Measurements from ENCODE around the gene HNF1B.

HNF1B gene

DNA sequence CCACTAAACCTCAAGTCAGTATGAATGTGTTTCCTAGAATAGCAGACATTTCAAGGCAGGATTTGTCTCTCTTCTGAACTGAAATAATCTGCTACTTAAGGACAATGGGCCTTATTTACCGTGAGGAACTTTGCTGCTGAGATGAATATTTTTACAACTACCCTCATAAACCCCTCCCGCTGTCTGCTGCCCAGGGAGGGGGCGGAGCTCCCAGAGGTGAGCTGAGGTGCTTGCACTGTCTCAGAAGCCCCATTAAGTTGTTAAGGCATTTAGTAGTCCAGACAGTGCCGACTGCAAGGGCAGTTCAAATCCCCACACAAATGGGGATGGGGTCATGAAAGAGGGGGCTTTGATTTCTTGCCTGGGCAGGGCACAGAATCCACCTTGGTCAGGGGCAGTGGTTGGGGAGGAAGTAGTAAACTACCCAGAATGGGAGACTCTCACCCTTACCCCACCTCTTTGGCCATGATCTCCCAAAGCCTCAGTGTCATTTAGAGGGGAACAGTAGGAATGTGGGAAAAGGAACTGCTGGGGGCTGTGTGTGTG, 19.2 kb downstream of the HNF1B start:
- no peak for DNase-seq
- Histone ChIP-seq H2AFZ (ENCODE audit: low read length) (no peak overlapping the region), H3K27ac (ENCODE audit: low read length) (no peak overlapping the region), H3K4me2 (ENCODE audit: low read depth, low read length) (no peak overlapping the region), H3K4me3 (ENCODE audit: low read length) (no peak overlapping the region), H3K9ac (ENCODE audit: low read length) (no peak overlapping the region), H3K79me2 (ENCODE audit: low read length) (no peaks in the 10 kb centered on the region), H3K36me3 (replicated peaks; ENCODE audit: insufficient read depth, low read length) (no peaks in the 10 kb centered on the region), H3K4me1 (ENCODE audit: low read length) (no peaks in the 10 kb centered on the region), H3K9me3 (replicated peaks; ENCODE audit: insufficient read depth, low read length) (no peaks in the 10 kb centered on the region), H4K20me1 (ENCODE audit: insufficient read depth, low read length) (no peaks in the 10 kb centered on the region), H3K27me3 (replicated peaks; ENCODE audit: insufficient read depth, low read length) (no peaks in the 10 kb centered on the region), H3F3A (ENCODE audit: insufficient read depth, low read length) (no peaks in the 10 kb centered on the region), H3K9me2 (replicated peaks; ENCODE audit: insufficient read depth, low read length) (no peaks in the 10 kb centered on the region)
- TF ChIP-seq EZH2 (optimal IDR thresholded peaks at IDR 0.05; ENCODE audit: low read depth, low read length) (no peak), EZH2phosphoT487 (IDR thresholded peaks at IDR 0.05; ENCODE audit: low read length) (no peak)
- TF ChIP-seq, protein P1, sequence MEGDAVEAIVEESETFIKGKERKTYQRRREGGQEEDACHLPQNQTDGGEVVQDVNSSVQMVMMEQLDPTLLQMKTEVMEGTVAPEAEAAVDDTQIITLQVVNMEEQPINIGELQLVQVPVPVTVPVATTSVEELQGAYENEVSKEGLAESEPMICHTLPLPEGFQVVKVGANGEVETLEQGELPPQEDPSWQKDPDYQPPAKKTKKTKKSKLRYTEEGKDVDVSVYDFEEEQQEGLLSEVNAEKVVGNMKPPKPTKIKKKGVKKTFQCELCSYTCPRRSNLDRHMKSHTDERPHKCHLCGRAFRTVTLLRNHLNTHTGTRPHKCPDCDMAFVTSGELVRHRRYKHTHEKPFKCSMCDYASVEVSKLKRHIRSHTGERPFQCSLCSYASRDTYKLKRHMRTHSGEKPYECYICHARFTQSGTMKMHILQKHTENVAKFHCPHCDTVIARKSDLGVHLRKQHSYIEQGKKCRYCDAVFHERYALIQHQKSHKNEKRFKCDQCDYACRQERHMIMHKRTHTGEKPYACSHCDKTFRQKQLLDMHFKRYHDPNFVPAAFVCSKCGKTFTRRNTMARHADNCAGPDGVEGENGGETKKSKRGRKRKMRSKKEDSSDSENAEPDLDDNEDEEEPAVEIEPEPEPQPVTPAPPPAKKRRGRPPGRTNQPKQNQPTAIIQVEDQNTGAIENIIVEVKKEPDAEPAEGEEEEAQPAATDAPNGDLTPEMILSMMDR (IDR thresholded peaks at IDR 0.05; ENCODE audit: low read length), result no peak

DNA sequence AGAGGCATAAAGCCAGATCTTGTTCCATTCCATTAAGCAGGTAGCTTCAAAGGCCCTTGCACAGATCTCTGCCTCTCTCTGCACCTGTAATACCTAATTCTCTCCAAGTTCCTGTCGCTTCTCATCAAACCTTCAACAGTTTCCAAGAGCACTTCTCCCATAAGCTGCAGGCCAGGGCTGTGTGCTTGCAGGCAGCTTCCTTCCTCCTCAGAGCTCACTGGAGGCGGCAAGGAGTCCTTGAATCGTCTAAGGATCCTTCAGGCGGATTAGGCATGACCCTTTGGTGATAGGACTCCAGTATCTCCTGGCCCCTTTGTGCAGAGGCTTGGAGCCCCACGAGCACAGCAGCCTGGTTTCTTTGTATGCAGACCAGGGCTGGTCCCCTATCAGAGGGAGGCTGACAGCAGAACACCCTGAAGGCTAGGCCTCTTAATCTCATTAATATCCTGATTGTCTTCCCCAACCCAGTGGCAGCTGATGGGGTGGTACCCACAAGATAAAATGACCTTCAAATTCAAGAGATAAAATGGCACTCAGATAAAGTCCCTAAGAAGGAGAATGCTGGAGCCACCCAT, 19.8 kb downstream of the HNF1B start:
- no peaks in the 10 kb centered on the region for H4K20me1 ChIP-seq (ENCODE audit: insufficient read depth, low read length)
- no peak for TF ChIP-seq EZH2phosphoT487 (IDR thresholded peaks at IDR 0.05; ENCODE audit: low read length)
- H3K9me3 ChIP-seq (replicated peaks; ENCODE audit: insufficient read depth, low read length), result no peaks in the 10 kb centered on the region
- no peak overlapping the region for H3K27ac ChIP-seq (ENCODE audit: low read length)
- H2AFZ ChIP-seq (ENCODE audit: low read length), result no peak overlapping the region
- no peaks in the 10 kb centered on the region for H3K9me2 ChIP-seq (replicated peaks; ENCODE audit: insufficient read depth, low read length)
- no peaks in the 10 kb centered on the region for H3K36me3 ChIP-seq (replicated peaks; ENCODE audit: insufficient read depth, low read length)
- no peaks in the 10 kb centered on the region for H3F3A ChIP-seq (ENCODE audit: insufficient read depth, low read length)
- H3K9ac ChIP-seq (ENCODE audit: low read length), result no peak overlapping the region
- no peak for DNase-seq
- no peak overlapping the region for H3K4me3 ChIP-seq (ENCODE audit: low read length)
- H3K4me1 ChIP-seq (ENCODE audit: low read length), result no peaks in the 10 kb centered on the region
- no peak overlapping the region for H3K4me2 ChIP-seq (ENCODE audit: low read depth, low read length)
- no peaks in the 10 kb centered on the region for H3K79me2 ChIP-seq (ENCODE audit: low read length)
- H3K27me3 ChIP-seq (replicated peaks; ENCODE audit: insufficient read depth, low read length), result no peaks in the 10 kb centered on the region

DNA sequence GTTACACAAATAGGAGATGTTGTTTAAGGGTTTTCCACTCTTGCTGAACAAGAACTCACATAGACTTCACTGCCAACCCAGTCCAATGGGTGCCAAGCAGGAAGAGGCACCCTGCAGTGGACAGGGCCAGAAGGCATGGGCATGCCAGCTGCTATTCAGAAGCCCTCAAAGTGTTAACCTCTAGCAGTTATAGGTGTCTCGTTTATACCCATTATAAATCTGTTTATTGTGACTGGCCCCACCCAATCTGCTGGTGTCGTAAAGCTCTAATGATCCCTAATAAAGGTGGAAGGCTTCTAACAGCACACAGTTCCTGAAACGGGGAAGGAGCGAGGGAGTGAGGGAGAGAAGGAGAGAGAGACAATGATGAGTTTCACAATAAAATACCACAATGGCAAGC, 23.9 kb downstream of the HNF1B start:
- Histone ChIP-seq H3K27me3 (replicated peaks; ENCODE audit: insufficient read depth, low read length) (no peaks in the 10 kb centered on the region), H3K4me1 (ENCODE audit: low read length) (peaks cover 18% of the 10 kb centered on the region), H3K9me3 (replicated peaks; ENCODE audit: insufficient read depth, low read length) (no peaks in the 10 kb centered on the region), H3K27ac (ENCODE audit: low read length) (no peak overlapping the region), H3K79me2 (ENCODE audit: low read length) (no peaks in the 10 kb centered on the region), H3K4me3 (ENCODE audit: low read length) (no peak overlapping the region), H2AFZ (ENCODE audit: low read length) (no peak overlapping the region), H3F3A (ENCODE audit: insufficient read depth, low read length) (peaks cover 11% of the 10 kb centered on the region; the same call in 1 of the 2 replicates), H3K9me2 (replicated peaks; ENCODE audit: insufficient read depth, low read length) (no peaks in the 10 kb centered on the region), H4K20me1 (ENCODE audit: insufficient read depth, low read length) (no peaks in the 10 kb centered on the region), H3K36me3 (replicated peaks; ENCODE audit: insufficient read depth, low read length) (no peaks in the 10 kb centered on the region), H3K4me2 (ENCODE audit: low read depth, low read length) (no peak overlapping the region), H3K9ac (ENCODE audit: low read length) (no peak overlapping the region)
- no peak for TF ChIP-seq EZH2phosphoT487 (IDR thresholded peaks at IDR 0.05; ENCODE audit: low read length)
- DNase-seq, result no peak

DNA sequence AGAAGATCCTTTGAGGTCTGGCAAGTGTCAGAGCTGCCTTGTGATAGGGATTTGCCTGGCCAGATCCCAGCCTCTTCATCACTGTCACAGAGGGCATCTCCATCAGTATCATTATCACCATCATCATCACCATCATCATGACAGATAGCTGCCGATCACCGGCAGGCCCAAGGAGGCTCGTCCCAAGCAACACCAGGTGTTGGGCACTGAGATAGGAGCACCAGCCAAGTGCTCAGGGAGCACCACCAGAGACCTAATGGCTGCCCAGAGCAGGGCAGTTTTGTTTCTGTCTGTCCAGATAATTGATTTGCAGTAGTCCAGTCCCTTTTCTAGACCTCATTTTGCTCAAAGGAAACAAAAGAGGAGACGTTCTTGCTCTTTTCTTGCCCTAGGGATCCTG, 25.0 kb downstream of the HNF1B start:
- Histone ChIP-seq H3K36me3 (replicated peaks; ENCODE audit: insufficient read depth, low read length) (no peaks in the 10 kb centered on the region), H4K20me1 (ENCODE audit: insufficient read depth, low read length) (no peaks in the 10 kb centered on the region), H3K27me3 (replicated peaks; ENCODE audit: insufficient read depth, low read length) (no peaks in the 10 kb centered on the region), H3F3A (ENCODE audit: insufficient read depth, low read length) (peaks cover 11% of the 10 kb centered on the region; the same call in 1 of the 2 replicates), H2AFZ (ENCODE audit: low read length) (no peak overlapping the region), H3K9me2 (replicated peaks; ENCODE audit: insufficient read depth, low read length) (no peaks in the 10 kb centered on the region), H3K27ac (ENCODE audit: low read length) (no peak overlapping the region), H3K9me3 (replicated peaks; ENCODE audit: insufficient read depth, low read length) (no peaks in the 10 kb centered on the region), H3K4me3 (ENCODE audit: low read length) (no peak overlapping the region), H3K79me2 (ENCODE audit: low read length) (no peaks in the 10 kb centered on the region), H3K4me1 (ENCODE audit: low read length) (peaks cover 18% of the 10 kb centered on the region), H3K4me2 (ENCODE audit: low read depth, low read length) (no peak overlapping the region), H3K9ac (ENCODE audit: low read length) (no peak overlapping the region)
- no peak for TF ChIP-seq EZH2 (optimal IDR thresholded peaks at IDR 0.05; ENCODE audit: low read depth, low read length)
- TF ChIP-seq, protein P1 (IDR thresholded peaks at IDR 0.05; ENCODE audit: low read length), result no peak
- no peak for TF ChIP-seq EZH2phosphoT487 (IDR thresholded peaks at IDR 0.05; ENCODE audit: low read length)
- DNase-seq, result no peak
